Subcutaneous abdominal adipose tissue (tissue), 5 donors: ENCODE results near the gene EBF3.

ENCODE experiments used
- H3K27ac ChIP-seq: one replicate; pipeline ENCODE4 v1.7.0; 2013; ENCODE audit warnings: low read depth, mild to moderate bottlenecking, inconsistent platforms, low read length, moderate library complexity
- H3K27me3 ChIP-seq, 5 donors: one replicate each; pipeline ENCODE4 v1.7.0; 2013; ENCODE audit warnings: low read length in 5 of 5, inconsistent platforms in 1 of 5; ENCODE audit not compliant: control insufficient read depth in 5 of 5, insufficient read depth in 4 of 5
- H3K36me3 ChIP-seq, 5 donors: one replicate each; pipeline ENCODE4 v1.7.0; 2013; ENCODE audit warnings: low read length in 5 of 5; ENCODE audit not compliant: control insufficient read depth in 5 of 5, insufficient read depth in 5 of 5
- H3K4me1 ChIP-seq, 5 donors: one replicate each; pipeline ENCODE4 v1.7.0; 2013; ENCODE audit warnings: low read length in 5 of 5, mild to moderate bottlenecking in 3 of 5, moderate library complexity in 1 of 5; ENCODE audit not compliant: control insufficient read depth in 5 of 5, insufficient read depth in 5 of 5
- H3K4me3 ChIP-seq, 5 donors: one replicate each; pipeline ENCODE4 v1.7.0; 2013; ENCODE audit warnings: low read length in 5 of 5, low read depth in 1 of 5
- H3K9ac ChIP-seq, 5 donors: one replicate each; pipeline ENCODE4 v1.7.0; 2013; ENCODE audit warnings: low read length in 5 of 5, mild to moderate bottlenecking in 4 of 5, moderate library complexity in 3 of 5
- H3K9me3 ChIP-seq, 5 donors: one replicate each; pipeline ENCODE4 v1.7.0; 2013; ENCODE audit warnings: low read length in 5 of 5; ENCODE audit not compliant: control insufficient read depth in 5 of 5
- donor health status: healthy.
- donor health status: healthy.
- donor health status: healthy.
- donor health status: healthy.
- donor health status: healthy.

EBF3 gene

DNA sequence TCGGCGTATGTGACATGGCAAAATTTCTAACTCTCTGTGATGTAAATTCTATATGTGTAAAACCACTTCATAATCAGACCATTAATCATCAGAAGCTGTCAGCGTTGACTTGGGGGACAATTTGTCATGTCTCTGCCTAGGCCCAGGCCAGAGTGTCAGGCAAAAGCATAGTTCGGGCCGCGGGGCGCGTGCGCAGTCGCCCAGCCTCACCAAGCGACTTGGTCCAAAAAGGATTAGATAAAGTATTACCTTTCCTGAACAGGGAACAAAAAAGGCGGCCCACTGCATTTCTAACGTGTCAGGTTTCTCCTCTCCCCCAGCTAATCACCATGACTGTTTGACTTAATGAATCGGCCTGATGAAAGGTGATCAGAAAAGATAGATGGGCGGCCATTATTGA lies 114.2 kb downstream of the EBF3 start:
- Histone ChIP-seq H3K9me3 (no peaks in the 10 kb centered on the region), H3K4me3 (no peak overlapping the region), H3K36me3 (peaks cover 12 to 53% (median 38%) of the 10 kb centered on the region in 5 donors), H3K4me1 (peaks cover 0 to 15% (median 7%) of the 10 kb centered on the region in 5 donors), H3K27me3 (no peaks in the 10 kb centered on the region), H3K27ac (no peak overlapping the region), H3K9ac (no peak overlapping the region)

- Histone ChIP-seq H3K4me3 (no peak overlapping the region), H3K36me3 (peaks cover 15 to 58% (median 39%) of the 10 kb centered on the region in 5 donors), H3K27ac (no peak overlapping the region), H3K9me3 (no peaks in the 10 kb centered on the region), H3K9ac (no peak overlapping the region), H3K4me1 (peaks cover 0 to 15% (median 7%) of the 10 kb centered on the region in 5 donors), H3K27me3 (no peaks in the 10 kb centered on the region)
Measured at GRCh38 chr10:129849452-129849750, 114.7 kb downstream of the EBF3 start.

GRCh38 chr10:129848696-129849451 lies 115.2 kb downstream of the EBF3 start:
- H3K27me3 ChIP-seq = no peaks in the 10 kb centered on the region
- H3K4me1 ChIP-seq = peaks cover 0 to 15% (median 5%) of the 10 kb centered on the region in 5 donors
- peaks cover 15 to 63% (median 44%) of the 10 kb centered on the region in 5 donors for H3K36me3 ChIP-seq
- H3K27ac ChIP-seq = no peak overlapping the region
- no peak overlapping the region for H3K4me3 ChIP-seq
- H3K9me3 ChIP-seq = no peaks in the 10 kb centered on the region
- no peak overlapping the region for H3K9ac ChIP-seq

GRCh38 chr10:129847741-129848483 lies 116.2 kb downstream of the EBF3 start:
- Histone ChIP-seq H3K27ac (no peak overlapping the region), H3K36me3 (peaks cover 15 to 71% (median 49%) of the 10 kb centered on the region in 5 donors), H3K27me3 (no peaks in the 10 kb centered on the region), H3K9me3 (no peaks in the 10 kb centered on the region), H3K9ac (no peak overlapping the region), H3K4me1 (peaks cover 0 to 10% (median 0%) of the 10 kb centered on the region in 5 donors), H3K4me3 (no peak overlapping the region)

- Histone ChIP-seq H3K27me3 (no peaks in the 10 kb centered on the region), H3K9ac (no peak overlapping the region), H3K36me3 (peaks cover 15 to 78% (median 54%) of the 10 kb centered on the region in 5 donors)
Measured at GRCh38 chr10:129846991-129847391, 117.1 kb downstream of the EBF3 start.

GRCh38 chr10:129845111-129845753 lies 118.8 kb downstream of the EBF3 start:
- Histone ChIP-seq H3K9ac (no peak overlapping the region), H3K27ac (no peak overlapping the region), H3K27me3 (no peaks in the 10 kb centered on the region), H3K9me3 (no peaks in the 10 kb centered on the region), H3K36me3 (peaks cover 15 to 90% (median 71%) of the 10 kb centered on the region in 5 donors), H3K4me1 (no peaks in the 10 kb centered on the region), H3K4me3 (no peak overlapping the region)

More at GRCh38 chr10:129846991-129847391, 117.1 kb downstream of the EBF3 start:
- H3K27ac ChIP-seq = no peak overlapping the region
- H3K4me3 ChIP-seq = no peak overlapping the region
- H3K4me1 ChIP-seq = peaks cover 0 to under 1% (median 0%) of the 10 kb centered on the region in 5 donors
- H3K9me3 ChIP-seq = no peaks in the 10 kb centered on the region

- Histone ChIP-seq H3K9ac (no peak overlapping the region), H3K36me3 (peaks cover 15 to 93% (median 76%) of the 10 kb centered on the region in 5 donors), H3K27me3 (no peaks in the 10 kb centered on the region), H3K27ac (no peak overlapping the region), H3K9me3 (no peaks in the 10 kb centered on the region), H3K4me1 (no peaks in the 10 kb centered on the region), H3K4me3 (no peak overlapping the region)
Measured at GRCh38 chr10:129844216-129844766, 119.8 kb downstream of the EBF3 start.

DNA sequence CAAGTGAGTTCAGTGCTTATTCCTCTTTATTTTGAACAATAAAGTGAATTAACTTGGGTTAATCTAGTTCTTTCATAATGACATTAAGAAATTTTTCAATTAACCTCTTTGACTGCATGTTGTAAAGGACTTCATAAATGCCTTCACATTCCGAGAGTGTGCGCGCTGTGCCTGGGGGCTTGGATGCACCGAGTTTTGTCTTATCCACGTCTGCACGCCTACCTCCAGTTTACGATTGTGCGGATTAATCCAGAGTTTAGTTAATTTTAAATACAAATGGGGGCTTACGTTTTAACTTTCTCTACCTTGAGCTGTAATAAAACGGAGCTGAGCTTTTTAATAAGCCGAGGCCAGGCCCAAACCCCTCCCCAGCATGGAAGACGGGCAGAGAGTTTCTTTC lies 120.4 kb downstream of the EBF3 start:
- no peak overlapping the region for H3K27ac ChIP-seq
- H3K36me3 ChIP-seq = peaks cover 15 to 93% (median 80%) of the 10 kb centered on the region in 5 donors
- no peaks in the 10 kb centered on the region for H3K9me3 ChIP-seq
- H3K4me1 ChIP-seq = no peaks in the 10 kb centered on the region
- H3K4me3 ChIP-seq = no peak overlapping the region
- H3K27me3 ChIP-seq = no peaks in the 10 kb centered on the region
- no peak overlapping the region for H3K9ac ChIP-seq

DNA sequence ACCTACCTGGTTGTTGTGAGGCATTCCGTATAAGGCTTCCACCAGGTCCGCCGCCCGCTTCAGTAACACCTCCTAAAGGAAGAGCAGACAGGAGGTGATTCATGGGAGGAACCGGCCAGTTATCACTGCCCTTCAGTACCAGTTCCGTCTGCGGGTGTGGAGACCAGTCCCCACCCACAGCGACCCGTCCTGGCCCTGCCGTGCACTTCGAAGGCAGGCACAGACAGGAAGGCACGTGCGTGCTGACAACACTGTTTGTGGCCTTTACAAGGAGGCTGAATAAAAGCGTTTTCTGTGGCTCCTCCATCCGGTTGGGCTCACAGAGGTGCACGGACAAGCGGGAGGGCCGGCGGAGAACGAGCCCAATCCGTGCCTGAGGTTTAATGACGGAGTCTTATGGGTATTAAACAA lies 120.9 kb downstream of the EBF3 start:
- Histone ChIP-seq H3K27ac (no peak overlapping the region), H3K9ac (no peak overlapping the region), H3K4me1 (no peaks in the 10 kb centered on the region), H3K9me3 (no peaks in the 10 kb centered on the region), H3K36me3 (peaks cover 15 to 94% (median 80%) of the 10 kb centered on the region in 5 donors), H3K27me3 (no peaks in the 10 kb centered on the region), H3K4me3 (no peak overlapping the region)
